HepG2 (cell line): Measurements from ENCODE around the gene SEMA3F. TPM values are rescaled to one million over a fixed set of nuclear protein-coding genes. Genes with fewer than 3 reads are reported as not detected.

ENCODE experiments used
- ARNTL ChIP-seq: sonication (generic); formaldehyde crosslinking; IDR thresholded peaks from 2 replicates; pipeline ENCODE4 v1.4.0; 2020; ENCODE audit warnings: mild to moderate bottlenecking, missing genetic modification reagents
- BHLHE40 ChIP-seq: IDR thresholded peaks from 2 replicates; pipeline ENCODE4 v1.6.1; 2011; ENCODE audit warnings: low read length, improper control_type of control experiment
- DNMT1 ChIP-seq: sonication (generic); formaldehyde crosslinking; IDR thresholded peaks from 2 replicates; pipeline ENCODE4 v1.5.1; 2020; ENCODE audit warnings: mild to moderate bottlenecking, missing genetic modification reagents
- ESRRA ChIP-seq: sonication (generic); formaldehyde crosslinking; IDR thresholded peaks from 2 replicates; pipeline ENCODE4 v1.5.1; 2020; ENCODE audit warnings: mild to moderate bottlenecking, low read depth, missing genetic modification reagents
- GATAD2A ChIP-seq: IDR thresholded peaks from 2 replicates; pipeline ENCODE4 v1.6.1; 2016
- HNF4A ChIP-seq: sonication (generic); formaldehyde crosslinking; IDR thresholded peaks from 2 replicates; pipeline ENCODE4 v1.4.0; 2020; ENCODE audit warnings: missing genetic modification reagents
- HOXA5 ChIP-seq: sonication (generic); formaldehyde crosslinking; IDR thresholded peaks from 2 replicates; pipeline ENCODE4 v1.4.0; 2020; ENCODE audit warnings: missing genetic modification reagents
- JARID2 ChIP-seq: sonication (generic); formaldehyde crosslinking; IDR thresholded peaks from 2 replicates; pipeline ENCODE4 v1.8.1; 2023; ENCODE audit warnings: missing genetic modification reagents, inconsistent platforms; ENCODE audit not compliant: insufficient replicate concordance
- NFE2L2 ChIP-seq: fragments of 150-350 bp; IDR thresholded peaks from 2 replicates; pipeline ENCODE4 v1.6.1; 2014; ENCODE audit warnings: low read length
- NR2C2 ChIP-seq: sonication (generic); formaldehyde crosslinking; IDR thresholded peaks from 2 replicates; pipeline ENCODE4 v1.4.0; 2020; ENCODE audit warnings: missing genetic modification reagents, mild to moderate bottlenecking, moderate library complexity, borderline replicate concordance
- TFE3 ChIP-seq: IDR thresholded peaks from 2 replicates; pipeline ENCODE4 v1.6.1; 2016
- ZBTB34 ChIP-seq: sonication (generic); formaldehyde crosslinking; IDR thresholded peaks from 2 replicates; pipeline ENCODE4 v1.8.0; 2022; ENCODE audit warnings: mild to moderate bottlenecking, missing genetic modification reagents
- ZFP41 ChIP-seq: sonication (generic); formaldehyde crosslinking; IDR thresholded peaks from 2 replicates; pipeline ENCODE4 v1.4.0; 2020; ENCODE audit warnings: mild to moderate bottlenecking, missing genetic modification reagents, borderline replicate concordance
- ZKSCAN5 ChIP-seq: sonication (generic); formaldehyde crosslinking; IDR thresholded peaks from 2 replicates; pipeline ENCODE4 v1.5.1; 2020; ENCODE audit warnings: mild to moderate bottlenecking, missing genetic modification reagents
- ZNF281 ChIP-seq: sonication (generic); formaldehyde crosslinking; IDR thresholded peaks from 2 replicates; pipeline ENCODE4 v1.4.0; 2020; ENCODE audit warnings: missing genetic modification reagents, borderline replicate concordance
- ZNF354B ChIP-seq: sonication (generic); formaldehyde crosslinking; IDR thresholded peaks from 2 replicates; pipeline ENCODE4 v1.8.0; 2022; ENCODE audit warnings: mild to moderate bottlenecking, missing genetic modification reagents
- ZNF704 ChIP-seq: sonication (generic); formaldehyde crosslinking; IDR thresholded peaks from 2 replicates; pipeline ENCODE4 v1.8.1; 2023; ENCODE audit warnings: mild to moderate bottlenecking, inconsistent platforms, moderate library complexity, missing genetic modification reagents, borderline replicate concordance
- ZXDC ChIP-seq: sonication (generic); formaldehyde crosslinking; IDR thresholded peaks from 2 replicates; pipeline ENCODE4 v1.5.0; 2020; ENCODE audit warnings: mild to moderate bottlenecking, missing genetic modification reagents
- polyA plus RNA-seq, 8 experiments: library from polyadenylated mRNA; depleted of rRNA in 3 of 8; stranded (reverse) in 7 of 8; unstranded in 1 of 8; fragments of >200 nt; fragmentation: Illumina TruSeq in 4 of 8; extraction: Trizol in 4 of 8; gene quantifications; 2 replicates each; pipeline versions ENCODE4 v1.2.1 to v1.2.3, GENCODE V29; 2011 to 2016; ENCODE audit warnings: low read depth in 4 of 8, missing spikeins in 1 of 8, mixed read lengths in 1 of 8; ENCODE audit not compliant: insufficient read depth in 1 of 8
- total RNA-seq, 5 experiments: library from RNA; depleted of rRNA; stranded (reverse); fragments of >200 nt; fragmentation: Illumina TruSeq; extraction: Trizol; gene quantifications; 2 replicates each; pipeline ENCODE4 v1.2.3, GENCODE V29; 2016; ENCODE audit warnings: low read depth in 1 of 5

SEMA3F gene
- total and polyA plus RNA-seq, 2 of the 13 experiments (the other 11 are each of a cell fraction or from before 2014, with no cell fraction given): 7.6 to 17.2 TPM

- peak; percentile 94; the same call in 1 of the 2 replicates for TF ChIP-seq DNMT1 (CRISPR knock-in tag)
- peak; percentile 95 for TF ChIP-seq GATAD2A (CRISPR knock-in tag)
- TF ChIP-seq ZXDC (CRISPR knock-in tag): 0 out of 2 replicates have a peak, but pooled peaks have one; percentile 78
- TF ChIP-seq ZNF281: peak; percentile 92
- peak; percentile 96 for TF ChIP-seq ARNTL
- no peak for TF ChIP-seq HOXA5
- TF ChIP-seq HNF4A: peak; percentile 96
- TF ChIP-seq TFE3 (CRISPR knock-in tag): peak; percentile 82
- peak; percentile 95 for TF ChIP-seq BHLHE40
- no peak for TF ChIP-seq ZKSCAN5 (CRISPR knock-in tag)
- no peak for TF ChIP-seq NFE2L2
- peak; percentile 63 for TF ChIP-seq JARID2 (CRISPR knock-in tag)
- peak; percentile 76 for TF ChIP-seq NR2C2
- no peak; the same call in 1 of the 2 replicates for TF ChIP-seq ZFP41 (CRISPR knock-in tag)
- TF ChIP-seq ZBTB34: peak; percentile 99
- no peak for TF ChIP-seq ZNF354B (CRISPR knock-in tag)
- TF ChIP-seq ZNF704 (CRISPR knock-in tag): no peak
- peak; percentile 100 for TF ChIP-seq ESRRA
Measured at GRCh38 chr3:50171540-50172301, 16.6 kb downstream of the SEMA3F start (continued).
